Measurements from ENCODE around the gene KITLG. TPM values are rescaled to one million over a fixed set of nuclear protein-coding genes. Genes with fewer than 3 reads are reported as not detected.
"Not testable (repeated sequence)": the region's sequence is repeated elsewhere in the genome, so short reads cannot be mapped to it uniquely, and the experiment has no call there.

KITLG gene
- total RNA-seq = 10 to 100 TPM in 3 of 4 donors, 1 to 10 TPM in 1; 3.9 to 33.0 (median 14.7) TPM

GRCh38 chr12:88580051-88580871 is at the start of gene KITLG:
Gene KITLG, minus strand, starts transcription at chr12:88580471. Its CDS starts 193 bp downstream, at chr12:88580278.
- H3K4me1 ChIP-seq = peaks cover 0 to 52% (median 6%) of the 10 kb centered on the region in 3 donors
- no peaks in the 10 kb centered on the region for H3K9me3 ChIP-seq
- peak within 1 kb of the TSS; percentile 67 to 87 (median 81) for H3K4me3 ChIP-seq
- H3K27ac ChIP-seq = peak within 1 kb of the TSS; percentile 76 to 89 (median 84)
- no peaks in the 10 kb centered on the region for H3K36me3 ChIP-seq
- DNase-seq = no peak
- intact Hi-C loops (cut with DNase I) = no loop called here
- no peaks in the 10 kb centered on the region for H3K27me3 ChIP-seq
- TF ChIP-seq CTCF (IDR thresholded peaks at IDR 0.05) (peak in 4 of 6 experiments; percentile 15 to 43 (median 32)), POLR2A (IDR thresholded peaks at IDR 0.05) (peak in 2 of 4 donors; percentile 71 to 78)
- 0% methylated on average over 13 to 39 of the region's 73 CpGs for WGBS, 2 donors

GRCh38 chr12:88628856-88629509 is 48.7 kb upstream of the KITLG start:
- TF ChIP-seq CTCF (IDR thresholded peaks at IDR 0.05) = no peak
- TF ChIP-seq POLR2A (IDR thresholded peaks at IDR 0.05) = no peak
- no peak overlapping the region for H3K27ac ChIP-seq
- H3K4me1 ChIP-seq = peaks cover 0 to 3% (median 0%) of the 10 kb centered on the region in 3 donors
- no peaks in the 10 kb centered on the region for H3K9me3 ChIP-seq
- no peak overlapping the region for H3K4me3 ChIP-seq
- H3K27me3 ChIP-seq = no peaks in the 10 kb centered on the region
- intact Hi-C loops (cut with DNase I) = no loop called here
- no peak for DNase-seq
- 70 to 73% methylated on average over 2 of the region's 2 CpGs for WGBS, 2 donors
- H3K36me3 ChIP-seq = no peaks in the 10 kb centered on the region

GRCh38 chr12:88628035-88628434 is 47.8 kb upstream of the KITLG start:
- intact Hi-C loops (cut with DNase I) = not testable (repeated sequence)

GRCh38 chr12:88627501-88627900 is 47.2 kb upstream of the KITLG start:
- no peaks in the 10 kb centered on the region for H3K9me3 ChIP-seq
- H3K36me3 ChIP-seq = no peaks in the 10 kb centered on the region
- intact Hi-C loops (cut with DNase I) = no loop called here
- no peak for DNase-seq
- WGBS, 2 donors = 52 to 75% methylated on average over 1 of the region's 1 CpG
- no peak overlapping the region for H3K4me3 ChIP-seq
- peaks cover 0 to 3% (median 0%) of the 10 kb centered on the region in 3 donors for H3K4me1 ChIP-seq
- no peak overlapping the region for H3K27ac ChIP-seq
- no peak for TF ChIP-seq POLR2A (IDR thresholded peaks at IDR 0.05)
- TF ChIP-seq CTCF (IDR thresholded peaks at IDR 0.05) = no peak
- H3K27me3 ChIP-seq = no peaks in the 10 kb centered on the region

More at GRCh38 chr12:88628035-88628434, 47.8 kb upstream of the KITLG start:
- not testable (repeated sequence) for H3K4me1 ChIP-seq, H3K27ac ChIP-seq, H3K27me3 ChIP-seq, H3K36me3 ChIP-seq, H3K9me3 ChIP-seq, DNase-seq, H3K4me3 ChIP-seq
- WGBS, 2 donors = 84 to 96% methylated on average over 1 of the region's 1 CpG

- no peak for TF ChIP-seq CTCF (IDR thresholded peaks at IDR 0.05)
- TF ChIP-seq POLR2A (IDR thresholded peaks at IDR 0.05) = no peak
- H3K4me3 ChIP-seq = no peak overlapping the region
- WGBS, 2 donors = 79 to 84% methylated on average over 7 of the region's 7 CpGs
- H3K27me3 ChIP-seq = no peaks in the 10 kb centered on the region
- H3K27ac ChIP-seq = no peak overlapping the region
- H3K4me1 ChIP-seq = peaks cover 0 to 3% (median 0%) of the 10 kb centered on the region in 3 donors
- DNase-seq = no peak
- no peaks in the 10 kb centered on the region for H3K9me3 ChIP-seq
- intact Hi-C loops (cut with DNase I) = no loop called here
- no peaks in the 10 kb centered on the region for H3K36me3 ChIP-seq
Observed at GRCh38 chr12:88625356-88625755, 45.1 kb upstream of the KITLG start.
